NCI-H345 (cell line): ENCODE measurements around the gene APOBEC3A.
"Not testable (repeated sequence)": the region's sequence is repeated elsewhere in the genome, so short reads cannot be mapped to it uniquely, and the experiment has no call there.

ENCODE experiments used
- DNase-seq: peaks from one replicate; lab custom pipeline; 2025; lab: John Stamatoyannopoulos, UW

Gene APOBEC3A

DNA sequence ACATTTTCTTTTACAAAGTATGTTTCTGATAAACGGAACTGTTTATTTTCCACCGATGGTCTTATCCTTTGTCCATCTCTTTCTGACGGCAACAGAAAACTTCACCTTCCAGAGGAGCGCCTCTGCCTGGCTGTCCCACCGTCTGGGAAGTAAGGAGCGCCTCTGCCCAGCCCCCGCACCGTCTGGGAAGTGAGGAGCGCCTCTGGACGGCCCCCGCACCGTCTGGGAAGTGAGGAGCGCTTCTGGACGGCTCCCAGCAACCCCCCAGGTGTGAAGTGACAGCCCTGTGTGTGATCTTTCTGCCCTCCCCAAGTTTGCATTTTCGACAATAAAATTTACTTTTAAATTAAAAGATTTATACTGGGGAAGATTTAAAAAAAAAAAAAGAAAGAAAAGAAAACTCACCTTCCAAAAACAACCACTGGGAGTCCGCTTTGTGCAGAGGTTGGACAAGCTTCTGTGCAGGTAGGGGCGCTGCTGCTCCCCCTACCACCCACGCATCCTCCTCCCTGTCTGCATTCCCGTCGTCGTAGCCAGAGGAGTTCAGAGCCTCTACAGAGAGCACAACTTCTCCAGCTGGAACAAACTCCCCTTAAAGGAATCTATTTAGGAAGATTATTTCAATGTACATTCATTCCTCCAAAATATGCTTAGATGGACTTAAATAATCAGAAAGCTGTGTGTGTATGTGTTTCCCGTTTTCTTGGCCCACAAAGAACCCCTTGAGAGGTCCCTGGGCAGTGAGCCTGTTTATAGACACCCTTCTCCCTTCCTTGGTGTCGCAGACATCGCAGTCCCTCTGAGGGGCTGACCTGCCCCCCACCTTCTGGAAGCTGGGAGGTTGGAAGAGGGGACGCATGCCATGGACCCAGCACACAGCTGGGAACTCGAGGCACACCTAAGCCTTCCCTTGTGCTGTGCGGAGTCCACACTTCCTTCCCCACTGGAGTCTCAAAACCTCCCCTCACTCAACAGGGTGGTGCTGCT is 23.9 kb downstream of the APOBEC3A start:
- no peak for DNase-seq

DNA sequence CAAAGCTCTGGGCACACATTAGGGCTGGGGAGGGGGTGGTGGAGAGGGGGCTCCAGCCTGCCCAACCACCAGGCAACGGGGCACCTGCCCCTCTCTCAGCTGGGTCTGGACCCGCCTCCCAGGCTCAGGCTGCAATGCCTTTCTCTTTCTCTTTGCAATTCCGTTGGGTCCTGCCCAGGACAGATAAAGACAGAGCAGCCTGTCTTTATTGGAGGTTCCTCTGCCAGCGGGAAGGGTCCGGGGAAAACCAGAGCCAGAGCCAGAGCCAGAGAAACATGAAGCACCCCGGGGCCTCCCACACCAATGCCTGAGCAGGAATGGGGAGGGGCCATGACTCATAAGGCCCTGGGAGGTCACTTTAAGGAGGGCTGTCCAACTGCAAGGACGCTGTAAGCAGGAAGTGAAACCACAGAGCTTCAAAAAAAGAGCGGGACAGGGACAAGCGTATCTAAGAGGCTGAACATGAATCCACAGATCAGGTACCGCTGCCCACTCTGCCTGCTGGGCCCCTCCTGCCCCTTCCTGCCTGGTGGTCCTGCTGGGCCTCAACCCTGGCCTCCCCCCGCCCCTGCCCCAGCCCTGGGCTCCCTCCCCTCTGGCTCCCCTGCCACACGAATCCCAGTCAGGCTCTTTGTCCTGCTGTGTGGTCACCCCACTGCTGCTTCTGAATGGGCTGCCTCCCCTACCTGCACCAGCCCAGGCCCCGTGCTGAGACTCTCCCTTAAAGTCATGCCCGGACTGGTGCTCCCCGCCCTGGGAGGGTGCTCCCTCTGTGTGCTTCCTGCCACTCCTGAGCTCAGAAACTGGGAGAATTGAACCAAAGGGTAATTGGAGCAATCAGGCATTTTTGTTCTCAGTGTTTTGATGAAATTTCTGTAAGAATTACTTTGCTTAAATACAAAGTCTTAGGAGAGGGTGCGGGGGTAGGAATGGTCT is 24.9 kb downstream of the APOBEC3A start, which contains the start of gene APOBEC3B:
APOBEC3B (plus strand) TSS at position 356 of the 936 bp plus-strand sequence; CDS start at position 463, 107 bp downstream.
- no peak for DNase-seq

DNA sequence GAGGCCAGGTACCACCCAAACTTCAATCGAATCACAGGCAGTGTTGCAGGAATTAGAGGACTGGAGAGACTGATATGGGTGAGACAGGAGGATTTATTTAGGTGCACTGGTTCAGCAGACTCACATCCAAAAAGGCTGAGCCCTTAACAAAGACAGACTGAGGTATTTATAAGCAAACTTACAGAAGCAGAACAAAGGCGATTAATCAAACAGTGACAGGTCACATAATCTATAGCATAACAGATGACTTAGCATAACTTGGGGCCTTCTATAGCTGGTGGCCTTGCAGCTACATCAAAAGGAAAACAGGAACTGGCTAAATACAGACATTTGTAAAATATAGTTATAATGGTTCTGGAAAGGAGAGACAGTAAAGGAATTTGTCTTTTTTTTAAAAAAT is 26.8 kb downstream of the APOBEC3A start:
- DNase-seq: no peak

DNA sequence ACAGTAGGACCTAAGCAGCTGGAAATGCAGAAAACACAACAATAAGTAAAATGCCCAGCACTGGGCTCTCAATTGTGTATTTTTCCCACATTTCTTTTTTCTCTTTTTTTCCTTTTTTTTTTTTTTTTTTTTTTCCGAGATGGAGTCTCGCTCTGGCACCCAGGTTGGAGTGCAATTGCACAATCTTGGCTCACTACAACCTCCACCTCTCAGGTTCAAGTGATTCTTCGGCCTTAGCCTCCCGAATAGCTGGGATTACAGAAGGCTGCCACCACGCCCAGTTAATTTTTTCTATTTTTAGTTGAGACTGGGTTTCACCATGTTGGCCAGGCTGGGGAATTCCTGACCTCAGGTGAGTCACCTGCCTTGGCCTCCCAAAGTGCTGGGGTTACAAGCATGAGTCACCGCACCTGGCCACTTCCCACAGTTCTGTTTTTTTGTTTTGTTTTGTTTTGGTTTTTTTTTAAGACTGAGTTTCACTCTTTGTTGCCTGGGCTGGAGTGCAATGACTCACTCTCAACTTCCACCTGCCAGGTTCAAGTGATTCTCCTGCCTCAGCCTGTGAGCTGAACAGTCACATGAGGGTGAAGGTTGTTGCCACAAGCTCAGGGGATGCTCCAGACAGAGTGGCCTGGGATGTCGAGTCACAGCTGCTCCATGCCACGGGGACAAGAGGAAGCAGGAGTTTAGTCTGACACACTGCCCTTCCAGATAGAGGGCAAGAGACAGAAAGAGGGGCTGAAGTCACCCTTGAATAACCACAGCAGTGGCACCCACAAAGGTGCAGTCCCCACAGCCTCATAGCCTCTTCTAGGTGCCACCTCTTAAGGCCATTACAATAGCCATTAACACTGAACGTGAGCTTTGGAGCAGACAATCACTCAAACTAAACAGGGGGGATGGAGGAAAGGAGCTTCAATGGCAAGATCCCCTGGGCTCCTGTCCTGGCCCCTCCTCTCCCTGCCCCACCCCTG is 27.7 kb downstream of the APOBEC3A start:
- peak; percentile 84 for DNase-seq

DNA sequence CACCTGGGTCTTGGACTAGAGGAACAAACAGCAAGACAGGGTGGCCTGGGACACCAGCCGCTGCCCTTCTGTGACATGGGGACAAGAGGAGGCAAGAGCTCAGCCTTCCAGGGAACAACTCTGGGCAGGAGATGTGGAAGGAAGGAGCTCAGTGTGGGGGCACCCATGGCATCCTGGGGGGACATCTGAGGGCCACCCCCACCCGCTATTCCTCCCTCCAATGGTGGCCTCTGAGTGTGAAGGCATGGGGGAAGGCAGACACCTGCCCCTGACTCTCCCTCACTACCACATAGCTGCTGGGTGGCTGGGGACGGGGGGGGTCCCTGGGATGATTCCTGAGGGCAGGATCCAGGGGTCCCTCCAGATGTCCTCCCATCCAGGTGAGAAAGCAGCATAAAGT is 29.2 kb downstream of the APOBEC3A start:
- no peak for DNase-seq

DNA sequence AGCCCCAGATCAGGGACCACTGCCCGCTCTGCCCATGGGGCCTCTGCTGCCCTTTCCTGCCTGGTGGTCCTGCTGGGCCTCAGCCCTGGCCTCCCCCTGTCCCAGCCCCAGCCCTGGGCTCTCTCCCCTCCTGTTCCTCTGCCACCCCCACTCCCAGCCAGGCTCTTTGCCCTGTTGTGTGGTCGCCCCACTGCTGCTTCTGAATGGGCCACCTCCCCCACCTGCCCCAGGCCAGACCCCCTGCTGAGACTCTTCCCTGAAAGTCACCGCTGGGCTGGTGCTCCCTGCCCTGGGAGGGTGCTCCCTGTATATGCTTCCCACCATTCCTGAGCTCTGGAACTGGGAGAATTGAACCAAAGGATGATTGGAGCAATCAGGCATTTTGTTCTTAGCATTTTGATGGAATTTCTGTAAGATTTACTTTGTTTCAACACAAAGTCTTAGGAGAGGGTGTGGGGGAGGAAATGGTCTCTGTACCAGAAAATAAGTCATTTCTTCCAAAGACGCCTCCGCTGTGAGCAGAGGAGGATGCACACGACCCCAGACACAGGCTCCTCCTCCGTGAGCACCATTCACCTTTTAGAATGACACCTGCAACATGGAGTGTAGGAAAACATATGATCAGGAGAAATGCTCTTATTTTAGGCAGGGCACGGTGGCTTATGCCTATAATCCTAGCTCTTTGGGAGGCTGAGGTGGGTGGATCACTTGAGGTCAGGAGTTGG is 29.9 kb downstream of the APOBEC3A start:
- DNase-seq: no peak

DNA sequence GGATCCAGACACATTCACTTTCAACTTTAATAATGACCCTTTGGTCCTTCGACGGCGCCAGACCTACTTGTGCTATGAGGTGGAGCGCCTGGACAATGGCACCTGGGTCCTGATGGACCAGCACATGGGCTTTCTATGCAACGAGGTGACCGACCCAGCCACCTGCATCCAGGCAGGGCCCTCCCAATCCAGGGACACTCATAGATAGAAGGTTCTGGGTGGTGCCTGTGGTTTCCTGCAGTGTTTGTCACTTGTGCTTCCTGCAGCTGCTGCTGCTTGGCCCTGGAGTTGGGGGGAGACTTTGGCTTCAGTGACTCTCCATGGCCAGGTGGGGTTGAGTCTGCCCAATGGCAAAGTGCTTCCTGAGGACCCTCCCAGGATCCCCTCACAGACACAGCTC is 32.1 kb downstream of the APOBEC3A start:
- DNase-seq: no peak

DNA sequence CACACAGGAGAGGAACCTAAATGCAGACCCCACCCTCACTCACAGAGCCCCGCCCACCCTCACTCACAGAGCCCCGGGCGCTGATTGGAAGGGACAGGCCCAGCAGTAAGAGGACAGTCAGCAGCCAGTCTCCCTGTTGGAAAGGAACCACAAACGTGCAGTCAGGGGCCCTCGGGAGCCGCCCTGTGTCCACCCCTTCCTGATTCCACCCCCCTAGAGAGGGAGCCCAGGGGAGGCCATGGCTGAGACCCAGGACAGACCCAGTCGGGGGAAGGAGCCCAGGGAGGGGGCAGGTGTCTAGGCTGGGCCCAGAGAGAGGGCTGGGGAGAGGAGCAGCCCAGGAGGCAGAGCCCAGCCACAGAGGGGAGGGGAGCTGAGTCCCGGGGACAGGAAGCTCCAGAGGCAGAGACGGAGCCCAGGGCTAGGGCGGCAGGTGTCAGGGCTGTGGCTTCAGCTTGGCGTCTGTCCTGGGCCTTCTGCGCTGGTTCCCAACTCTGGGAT is 35.5 kb downstream of the APOBEC3A start:
- peak; percentile 54 for DNase-seq

DNA sequence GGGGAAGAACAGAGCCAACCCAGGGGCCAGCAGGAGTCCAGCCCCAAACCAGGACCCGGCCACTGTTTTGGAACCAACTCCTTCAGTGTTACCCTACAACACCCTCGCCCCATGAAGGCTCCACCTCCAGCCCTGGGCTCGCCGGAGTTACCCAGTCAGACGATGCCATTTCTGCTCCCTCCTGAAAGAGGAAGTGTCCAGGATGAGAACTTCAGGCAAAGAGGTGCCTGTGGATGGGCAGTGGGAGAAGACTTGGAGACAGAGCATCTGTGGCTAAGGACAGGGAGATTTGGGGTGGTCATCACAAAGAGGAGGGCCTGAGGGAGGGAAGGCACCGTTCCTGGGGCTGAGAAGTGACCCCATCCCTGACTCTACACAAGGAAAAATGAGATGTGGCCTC is 38.7 kb downstream of the APOBEC3A start:
- DNase-seq: no peak

DNA sequence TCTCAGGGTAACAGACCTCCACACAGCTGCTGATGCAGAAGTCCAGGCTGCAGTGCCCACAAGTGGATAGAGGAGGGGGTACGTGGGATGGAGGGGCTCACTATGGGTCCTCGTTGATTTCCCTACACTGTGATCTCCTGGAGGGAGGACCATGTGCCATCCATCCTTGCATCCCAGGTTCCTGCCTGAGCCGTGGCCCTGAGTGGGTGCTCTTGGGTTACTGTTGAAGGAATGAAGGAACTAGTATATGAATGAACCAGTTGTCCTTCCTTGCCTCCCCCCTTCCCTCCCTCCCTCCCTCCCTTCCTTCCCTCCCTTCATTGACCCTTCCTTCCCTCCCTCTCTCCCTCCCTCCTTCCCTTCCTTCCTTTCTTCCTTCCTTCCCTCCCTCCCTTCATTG is 40.1 kb downstream of the APOBEC3A start:
- DNase-seq: no peak

DNA sequence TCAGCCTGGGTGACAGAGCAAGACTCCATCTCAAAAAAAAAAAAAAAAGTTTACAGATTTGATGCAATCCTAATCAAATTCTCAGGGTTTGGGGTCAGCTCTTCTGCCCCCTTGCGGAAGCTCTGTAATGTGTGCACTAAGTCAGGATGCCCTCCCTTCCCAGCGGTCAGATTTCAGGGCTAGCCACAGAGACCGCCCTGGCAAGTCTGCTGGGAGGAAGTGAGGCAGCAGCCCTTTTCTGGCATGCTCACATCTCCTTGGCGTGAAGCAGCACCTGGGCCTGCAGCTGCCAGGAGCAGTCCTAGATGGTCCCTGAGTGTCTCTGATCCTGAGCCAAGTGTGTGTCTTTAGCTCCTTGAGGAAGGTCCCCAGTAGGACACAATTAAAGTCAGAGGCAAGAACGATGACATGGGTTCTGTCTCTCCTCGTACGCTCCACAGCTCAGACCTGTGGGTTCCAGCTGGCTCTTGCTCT is 45.8 kb downstream of the APOBEC3A start:
- DNase-seq: no peak

DNA sequence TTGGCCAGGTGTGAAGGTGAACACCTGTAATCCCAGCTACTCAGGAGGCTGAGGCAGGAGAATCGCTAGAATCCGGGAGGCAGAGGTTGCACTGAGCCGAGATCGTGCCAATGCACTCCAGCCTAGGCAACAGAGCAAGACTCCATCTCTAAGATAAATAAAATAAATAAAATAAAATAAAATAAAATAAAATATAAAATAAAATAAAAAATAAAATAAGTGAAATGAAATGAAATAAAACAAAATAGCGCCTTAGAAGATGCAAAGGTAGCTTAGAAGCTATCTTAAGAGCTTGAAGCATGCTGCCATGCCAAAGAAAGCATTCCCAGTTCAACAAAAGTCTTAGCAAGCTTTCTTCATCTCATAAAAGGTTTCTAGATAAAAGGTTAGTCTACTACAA is 49.8 kb downstream of the APOBEC3A start:
- no peak for DNase-seq

DNA sequence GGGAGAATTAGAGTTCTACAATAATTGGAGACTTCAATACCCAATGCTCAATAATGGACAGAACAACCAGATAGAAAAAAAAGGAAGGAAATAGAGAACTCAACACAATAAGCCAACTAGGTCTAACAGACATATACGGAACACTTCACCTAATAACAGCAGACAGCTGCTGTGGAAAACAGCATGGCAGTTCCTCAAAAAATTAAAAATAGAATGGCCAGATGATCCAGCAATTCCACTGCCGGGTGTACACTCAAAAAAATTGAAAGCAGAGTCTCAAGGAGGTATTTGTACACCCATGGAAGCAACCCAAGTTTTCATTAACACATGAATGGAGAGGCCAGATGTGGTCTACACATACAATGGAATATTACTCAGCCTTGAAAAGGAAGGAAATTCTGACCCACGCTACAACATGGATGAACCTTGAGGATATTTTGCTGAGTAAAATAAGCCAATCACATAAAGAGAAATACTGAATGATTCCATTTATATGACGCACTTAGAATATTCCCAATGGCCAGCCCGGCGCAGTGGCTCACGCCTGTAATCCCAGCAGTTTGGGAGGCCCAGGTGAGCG is 51.0 kb downstream of the APOBEC3A start:
- not testable (repeated sequence) for DNase-seq

DNA sequence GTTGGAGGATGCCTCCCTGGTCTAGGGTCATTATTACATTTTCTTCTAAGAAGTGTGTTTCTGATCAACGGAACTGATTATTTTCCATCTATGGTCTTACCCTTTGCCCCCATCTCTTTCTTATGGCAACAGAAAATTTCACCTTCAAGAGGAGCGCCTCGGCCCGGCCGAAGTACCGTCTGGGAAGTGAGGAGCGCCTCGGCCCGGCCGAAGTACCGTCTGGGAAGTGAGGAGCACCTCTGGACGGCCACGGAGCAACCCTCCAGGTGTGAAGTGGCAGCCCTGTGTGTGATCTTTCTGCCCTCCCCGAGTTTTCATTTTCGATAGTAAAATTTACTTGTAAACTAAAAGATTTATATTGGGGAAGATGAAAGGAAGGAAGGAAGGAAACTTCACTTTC is 53.5 kb downstream of the APOBEC3A start:
- no peak for DNase-seq
